Neural progenitor cell (in vitro differentiated cells): ENCODE measurements around the gene MPL.

Experiments
- EZH2 ChIP-seq: fragments of 200-600 bp; sonication (generic); IDR thresholded peaks from 2 replicates; pipeline ENCODE4 v1.6.1; 2017; ENCODE audit warnings: antibody characterized with exemption, mild to moderate bottlenecking, moderate library complexity
- TF ChIP-seq, protein P1 (sequence below): fragments of 200-600 bp; sonication (generic); IDR thresholded peaks from 2 replicates; pipeline ENCODE4 v1.5.1; 2017; ENCODE audit warnings: antibody characterized with exemption, mild to moderate bottlenecking

- TF ChIP-seq, protein P1, sequence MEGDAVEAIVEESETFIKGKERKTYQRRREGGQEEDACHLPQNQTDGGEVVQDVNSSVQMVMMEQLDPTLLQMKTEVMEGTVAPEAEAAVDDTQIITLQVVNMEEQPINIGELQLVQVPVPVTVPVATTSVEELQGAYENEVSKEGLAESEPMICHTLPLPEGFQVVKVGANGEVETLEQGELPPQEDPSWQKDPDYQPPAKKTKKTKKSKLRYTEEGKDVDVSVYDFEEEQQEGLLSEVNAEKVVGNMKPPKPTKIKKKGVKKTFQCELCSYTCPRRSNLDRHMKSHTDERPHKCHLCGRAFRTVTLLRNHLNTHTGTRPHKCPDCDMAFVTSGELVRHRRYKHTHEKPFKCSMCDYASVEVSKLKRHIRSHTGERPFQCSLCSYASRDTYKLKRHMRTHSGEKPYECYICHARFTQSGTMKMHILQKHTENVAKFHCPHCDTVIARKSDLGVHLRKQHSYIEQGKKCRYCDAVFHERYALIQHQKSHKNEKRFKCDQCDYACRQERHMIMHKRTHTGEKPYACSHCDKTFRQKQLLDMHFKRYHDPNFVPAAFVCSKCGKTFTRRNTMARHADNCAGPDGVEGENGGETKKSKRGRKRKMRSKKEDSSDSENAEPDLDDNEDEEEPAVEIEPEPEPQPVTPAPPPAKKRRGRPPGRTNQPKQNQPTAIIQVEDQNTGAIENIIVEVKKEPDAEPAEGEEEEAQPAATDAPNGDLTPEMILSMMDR = no peak
- no peak for TF ChIP-seq EZH2
Observed at GRCh38 chr1:43324810-43325209, 12.8 kb upstream of the MPL start.
